ENCODE results near the gene SGK1. TPM values are rescaled to one million over a fixed set of nuclear protein-coding genes. Genes with fewer than 3 reads are reported as not detected.
"Not testable (repeated sequence)": the region's sequence is repeated elsewhere in the genome, so short reads cannot be mapped to it uniquely, and the experiment has no call there.

The SGK1 gene
- total RNA-seq, 2 experiments from 2014 or later = 13.1 to 13.5 TPM

DNA sequence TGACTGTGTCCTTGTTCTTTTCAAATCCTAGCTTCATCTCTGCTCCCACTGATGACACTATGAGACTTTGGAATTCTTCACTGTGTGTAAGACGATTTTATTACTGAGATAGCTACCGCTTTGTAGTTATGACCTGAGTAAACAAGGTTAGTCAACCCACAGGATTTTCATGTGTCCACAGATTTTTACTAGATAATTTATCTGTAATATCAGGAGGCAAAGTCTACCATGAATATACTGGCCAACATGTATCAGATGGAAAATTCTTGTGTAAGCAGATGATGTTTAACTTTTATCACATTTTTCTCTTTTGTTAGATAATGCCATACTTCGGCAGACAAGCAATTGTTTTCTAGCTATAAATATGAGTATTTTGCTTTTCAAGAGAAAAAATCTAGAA lies 119.8 kb downstream of the SGK1 start:
- Mint-ChIP-seq H3K36me3 (ENCODE audit: low read depth) (no peaks in the 10 kb centered on the region), H3K4me3 (no peak overlapping the region), H3K9me3 (ENCODE audit: low read depth) (peaks cover 2% of the 10 kb centered on the region), H3K4me1 (peaks cover 7% of the 10 kb centered on the region), H3K27me3 (no peaks in the 10 kb centered on the region), H3K27ac (no peak overlapping the region)
- ATAC-seq = no peak
- ChIA-PET CTCF (interaction anchor here (0.6 to 1.3 kb wide), 5 partner anchors 15 to 995 kb away, joined by 3 read pairs; no protein-coding TSS in a partner anchor), POLR2A (interaction anchor here (0.6 kb wide), 1 partner anchor 9 kb away, joined by 3 read pairs; no protein-coding TSS in a partner anchor)
- intact Hi-C loops (cut with DNase I, micrococcal nuclease) = no loop called here
- DNase-seq = no peak

DNA sequence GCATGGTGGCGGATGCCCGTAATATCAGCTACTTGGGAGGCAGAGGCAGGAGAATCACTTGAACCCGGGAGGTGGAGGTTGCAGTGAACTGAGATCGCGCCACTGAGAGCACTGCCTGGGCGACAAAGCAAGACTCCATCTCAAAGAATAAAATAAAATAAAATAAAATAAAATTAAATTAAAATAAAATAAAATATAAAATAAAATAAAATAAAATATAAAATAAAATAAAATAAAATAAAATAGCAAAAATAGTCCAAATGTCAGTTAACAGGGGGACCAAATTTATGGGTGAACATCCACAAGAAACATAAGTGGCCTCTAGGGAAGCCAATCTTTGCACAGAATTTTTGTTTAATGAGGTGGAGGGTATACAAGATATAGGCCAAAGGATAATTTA lies 120.2 kb downstream of the SGK1 start:
- ATAC-seq; H3K27me3 Mint-ChIP-seq; H3K36me3 Mint-ChIP-seq (ENCODE audit: low read depth); intact Hi-C loops (cut with DNase I, micrococcal nuclease); POLR2A ChIA-PET; H3K4me3 Mint-ChIP-seq; H3K4me1 Mint-ChIP-seq; H3K27ac Mint-ChIP-seq; H3K9me3 Mint-ChIP-seq (ENCODE audit: low read depth); DNase-seq: not testable (repeated sequence)
- CTCF ChIA-PET = interaction anchor here (1.3 kb wide), 1 partner anchor 18 kb away, joined by 3 read pairs; no protein-coding TSS in a partner anchor

DNA sequence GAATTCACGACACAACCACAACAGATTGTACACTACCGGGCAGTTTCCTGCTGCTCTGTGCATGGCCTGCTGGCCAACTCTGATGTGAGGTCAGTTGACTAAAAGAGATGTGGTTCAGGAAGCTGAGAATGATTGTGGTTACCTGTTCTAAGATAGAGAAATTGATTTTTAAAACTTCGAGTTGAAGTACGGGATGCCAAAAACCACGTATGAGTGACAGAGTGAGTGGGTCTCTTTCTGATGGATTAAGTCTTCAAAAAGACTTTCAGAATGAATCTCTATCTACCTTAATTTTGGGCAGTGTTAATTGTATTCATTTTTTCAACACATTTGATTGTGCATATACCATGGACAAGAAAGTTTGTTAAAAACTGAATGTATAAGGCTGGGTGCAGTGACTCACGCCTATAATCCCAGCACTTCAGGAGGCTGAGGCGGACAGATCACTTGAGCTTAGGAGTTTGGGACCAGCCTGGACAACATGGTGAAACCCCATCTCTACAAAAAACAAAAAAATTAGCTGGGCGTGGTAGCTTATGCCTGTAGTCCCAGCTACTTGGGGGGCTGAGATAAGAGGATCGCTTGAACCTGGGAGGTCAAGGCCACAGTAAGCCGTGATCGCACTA lies 121.2 kb downstream of the SGK1 start:
- ATAC-seq = peak; percentile 53
- Mint-ChIP-seq H3K9me3 (ENCODE audit: low read depth) (peaks cover 2% of the 10 kb centered on the region), H3K4me1 (peaks cover 7% of the 10 kb centered on the region), H3K36me3 (ENCODE audit: low read depth) (no peaks in the 10 kb centered on the region), H3K27ac (no peak overlapping the region), H3K27me3 (no peaks in the 10 kb centered on the region), H3K4me3 (no peak overlapping the region)
- ChIA-PET CTCF (interaction anchor here (0.9 kb wide), 1 partner anchor 73 kb away, joined by 3 read pairs; no protein-coding TSS in a partner anchor), POLR2A (no interaction called here)
- DNase-seq = no peak
- intact Hi-C loops (cut with DNase I, micrococcal nuclease) = no loop called here

DNA sequence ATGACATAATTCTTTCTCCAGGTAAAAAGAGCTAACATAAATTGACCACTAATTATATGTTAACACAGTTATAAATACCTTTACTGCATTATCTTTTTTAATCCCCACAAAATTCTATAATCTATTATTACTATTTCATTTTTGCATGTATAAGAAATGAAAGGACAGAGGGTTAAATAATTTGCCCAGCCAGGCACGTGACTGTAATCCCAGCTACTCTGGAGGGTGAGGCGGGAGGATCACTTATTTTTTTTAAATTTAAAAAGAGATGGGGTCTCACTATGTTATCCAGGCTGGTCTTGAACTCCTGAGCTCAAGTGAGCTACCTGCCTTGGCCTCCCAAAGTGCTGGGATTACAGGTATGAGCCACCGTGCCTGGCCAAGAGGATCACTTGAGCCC lies 121.9 kb downstream of the SGK1 start:
- Mint-ChIP-seq H3K27ac (no peak overlapping the region), H3K27me3 (no peaks in the 10 kb centered on the region), H3K9me3 (ENCODE audit: low read depth) (peaks cover 2% of the 10 kb centered on the region), H3K4me1 (peaks cover 7% of the 10 kb centered on the region), H3K4me3 (no peak overlapping the region), H3K36me3 (ENCODE audit: low read depth) (no peaks in the 10 kb centered on the region)
- ATAC-seq (no peak), DNase-seq (no peak)
- POLR2A ChIA-PET = no interaction called here
- CTCF ChIA-PET = interaction anchor here (1.1 to 2.9 kb wide), 3 partner anchors 17 to 269 kb away, joined by 3 to 14 read pairs (median 6); no protein-coding TSS in a partner anchor
- intact Hi-C loops (cut with DNase I, micrococcal nuclease) = no loop called here

DNA sequence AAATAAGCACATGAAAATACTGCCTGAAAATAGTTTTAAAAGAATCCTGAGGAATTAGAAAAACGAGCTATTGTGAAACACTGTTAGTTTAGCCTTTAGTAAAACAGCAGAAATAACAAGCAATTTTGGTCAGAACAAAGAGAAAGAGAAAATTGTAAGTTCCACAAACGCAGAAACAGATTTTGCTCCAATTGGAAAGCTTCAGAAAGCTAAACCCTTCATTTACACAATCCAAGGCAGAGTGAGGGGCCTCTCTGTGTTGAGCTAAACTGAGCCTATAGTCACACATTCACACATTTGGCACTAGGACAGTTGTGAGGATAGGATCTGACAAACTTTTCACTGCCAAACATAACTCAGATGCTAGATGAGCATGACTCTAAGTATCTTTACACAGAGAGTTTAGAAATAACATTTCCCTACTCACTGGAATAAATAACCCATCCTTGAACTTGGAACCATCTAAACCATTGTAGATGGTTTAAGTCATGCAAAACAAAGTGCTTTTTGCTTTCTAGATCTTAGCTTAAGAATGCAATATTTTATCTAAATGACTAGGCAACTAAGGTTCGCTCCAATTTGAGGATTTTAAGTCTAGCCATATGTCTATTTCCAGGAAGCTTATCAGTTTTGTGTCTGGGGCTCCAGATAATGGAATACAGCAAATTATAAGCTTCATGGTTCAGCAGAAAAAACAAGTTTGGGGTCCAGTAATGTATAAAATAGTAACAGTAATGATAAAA lies 122.6 kb downstream of the SGK1 start:
- Mint-ChIP-seq H3K9me3 (ENCODE audit: low read depth) (peaks cover 2% of the 10 kb centered on the region), H3K27me3 (no peaks in the 10 kb centered on the region), H3K4me3 (no peak overlapping the region), H3K4me1 (peaks cover 7% of the 10 kb centered on the region), H3K27ac (no peak overlapping the region), H3K36me3 (ENCODE audit: low read depth) (no peaks in the 10 kb centered on the region)
- intact Hi-C loops (cut with DNase I, micrococcal nuclease) = no loop called here
- ChIA-PET POLR2A (no interaction called here), CTCF (interaction anchor here (1.1 to 2.9 kb wide), 4 partner anchors 17 to 270 kb away, joined by 3 to 14 read pairs (median 4); no protein-coding TSS in a partner anchor)
- DNase-seq = no peak
- ATAC-seq = no peak

DNA sequence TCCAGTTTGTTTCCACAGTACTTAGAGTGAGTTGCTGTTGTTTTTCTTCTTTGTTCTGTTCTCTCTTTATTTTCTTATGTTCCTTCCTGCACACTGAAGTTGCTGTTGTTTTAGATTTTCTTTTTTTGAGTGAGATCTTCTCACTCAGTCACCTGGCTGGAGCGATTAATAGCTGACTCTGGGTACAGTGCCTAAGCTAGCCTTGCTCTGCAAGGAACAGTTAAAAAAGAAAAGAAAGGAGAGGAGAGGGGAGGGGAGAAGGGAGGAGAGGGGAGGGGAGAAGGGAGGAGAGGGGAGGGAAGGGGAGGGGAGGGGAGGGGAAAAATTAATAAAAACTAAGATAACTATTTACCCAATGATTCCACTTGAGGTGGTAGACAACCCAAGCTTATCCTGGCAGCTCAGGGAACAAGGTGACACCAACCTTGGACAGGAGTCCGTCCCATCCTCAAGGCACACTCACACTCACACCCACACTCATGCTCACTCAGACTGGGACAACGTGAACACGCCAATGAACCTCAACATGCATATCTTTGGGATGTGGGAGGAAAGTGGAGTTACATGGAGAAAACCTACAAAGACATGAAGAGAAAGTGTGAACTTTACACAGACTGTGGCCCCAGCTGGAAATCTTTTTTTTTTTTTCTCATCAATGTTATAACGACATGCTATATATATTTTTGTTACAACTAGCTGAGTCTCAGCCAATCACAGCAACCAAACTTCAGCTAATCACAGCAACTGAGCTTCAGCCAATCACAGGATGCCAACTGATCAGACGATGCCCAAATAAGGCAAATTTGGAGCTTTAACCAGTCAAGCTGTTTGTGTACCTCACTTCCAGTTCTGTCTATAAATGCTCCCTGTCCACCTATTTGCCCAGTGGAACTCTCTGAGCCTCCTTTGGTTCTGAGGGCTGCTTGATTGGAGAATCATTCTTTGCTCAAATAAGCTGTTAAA lies 124.1 kb downstream of the SGK1 start:
- ATAC-seq = no peak
- POLR2A ChIA-PET = no interaction called here

DNA sequence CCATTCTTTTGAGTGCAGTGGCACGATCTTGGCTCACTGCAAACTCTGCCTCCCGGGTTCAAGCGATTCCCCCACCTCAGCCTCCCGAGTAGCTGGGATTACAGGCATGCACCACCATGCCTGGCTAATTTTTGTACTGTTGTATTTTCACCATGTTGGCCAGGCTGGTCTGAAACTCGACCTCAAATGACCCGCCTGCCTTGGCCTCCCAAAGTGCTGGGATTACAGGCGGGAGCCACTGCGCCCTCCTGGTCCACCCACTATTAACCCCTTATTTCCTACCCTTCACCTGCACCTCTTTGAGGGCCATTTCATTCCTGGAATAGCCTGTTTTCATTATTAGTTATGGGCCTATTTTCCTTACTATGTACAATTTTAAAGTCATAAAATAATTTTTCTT lies 125.3 kb downstream of the SGK1 start:
- H3K27me3 Mint-ChIP-seq; H3K9me3 Mint-ChIP-seq (ENCODE audit: low read depth); H3K27ac Mint-ChIP-seq; DNase-seq; intact Hi-C loops (cut with DNase I, micrococcal nuclease); H3K4me3 Mint-ChIP-seq; ATAC-seq; H3K4me1 Mint-ChIP-seq; H3K36me3 Mint-ChIP-seq (ENCODE audit: low read depth); POLR2A ChIA-PET: not testable (repeated sequence)
- CTCF ChIA-PET = interaction anchor here (0.6 kb wide), 1 partner anchor 356 kb away, joined by 3 read pairs; no protein-coding TSS in a partner anchor

More for the DNA sequence above, 124.1 kb downstream of the SGK1 start:
- no peak overlapping the region for H3K4me3 Mint-ChIP-seq
- no peaks in the 10 kb centered on the region for H3K27me3 Mint-ChIP-seq
- DNase-seq = no peak
- no peak overlapping the region for H3K27ac Mint-ChIP-seq
- CTCF ChIA-PET = interaction anchor here (0.6 to 2.9 kb wide), 4 partner anchors 16 to 969 kb away, joined by 3 to 14 read pairs (median 3); no protein-coding TSS in a partner anchor
- H3K36me3 Mint-ChIP-seq (ENCODE audit: low read depth) = no peaks in the 10 kb centered on the region
- H3K9me3 Mint-ChIP-seq (ENCODE audit: low read depth) = peaks cover 2% of the 10 kb centered on the region
- intact Hi-C loops (cut with DNase I, micrococcal nuclease) = no loop called here
- H3K4me1 Mint-ChIP-seq = peaks cover 4% of the 10 kb centered on the region

DNA sequence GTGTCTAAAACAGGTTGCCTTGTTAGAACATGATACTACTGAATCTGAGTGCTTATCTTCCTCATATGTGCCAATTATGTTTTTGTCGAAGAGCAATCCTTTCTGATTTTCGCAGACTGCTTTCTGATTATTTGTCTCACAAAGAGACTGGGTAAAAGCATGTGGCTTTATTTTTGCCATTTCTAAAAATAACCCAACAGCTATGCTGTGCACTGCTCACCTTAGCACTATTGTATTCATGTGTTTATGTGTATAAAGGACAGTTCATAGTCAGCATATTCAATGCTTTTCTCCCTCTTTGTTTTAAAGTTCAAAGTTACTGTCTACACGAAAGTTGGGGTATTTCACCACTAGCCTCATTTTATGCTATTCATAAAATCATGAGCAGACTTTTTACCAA lies 127.0 kb downstream of the SGK1 start:
- no peak for ATAC-seq
- ChIA-PET POLR2A (no interaction called here), CTCF (interaction anchor here (1.6 kb wide), 1 partner anchor 12 kb away, joined by 8 read pairs; no protein-coding TSS in a partner anchor)
- no peaks in the 10 kb centered on the region for H3K4me1 Mint-ChIP-seq
- H3K27ac Mint-ChIP-seq = no peak overlapping the region
- no peak overlapping the region for H3K4me3 Mint-ChIP-seq
- no peaks in the 10 kb centered on the region for H3K36me3 Mint-ChIP-seq (ENCODE audit: low read depth)
- no peak for DNase-seq
- H3K9me3 Mint-ChIP-seq (ENCODE audit: low read depth) = no peaks in the 10 kb centered on the region
- H3K27me3 Mint-ChIP-seq = no peaks in the 10 kb centered on the region
- intact Hi-C loops (cut with DNase I, micrococcal nuclease) = no loop called here

DNA sequence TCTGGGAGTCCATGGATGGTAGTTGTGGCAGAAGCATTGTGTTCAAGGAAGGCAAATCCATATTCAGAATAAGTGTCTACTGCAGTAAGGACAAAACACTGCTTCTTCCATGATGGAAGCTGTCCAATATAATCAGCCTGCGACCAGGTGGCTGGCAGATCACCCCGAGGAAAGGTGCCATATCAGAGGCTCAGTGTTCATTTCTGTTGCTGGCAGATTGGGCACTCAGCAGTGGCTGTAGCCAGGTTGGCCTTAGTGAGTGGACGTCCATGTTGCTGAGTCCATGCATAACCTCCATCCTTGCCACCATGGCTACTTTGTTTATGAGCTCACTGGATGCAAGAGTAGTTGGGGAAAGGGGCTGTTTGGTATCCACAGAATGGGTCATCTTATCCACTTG lies 130.2 kb downstream of the SGK1 start:
- POLR2A ChIA-PET = no interaction called here
- Mint-ChIP-seq H3K27ac (no peak overlapping the region), H3K4me3 (no peak overlapping the region), H3K4me1 (no peaks in the 10 kb centered on the region), H3K36me3 (ENCODE audit: low read depth) (no peaks in the 10 kb centered on the region), H3K9me3 (ENCODE audit: low read depth) (no peaks in the 10 kb centered on the region), H3K27me3 (no peaks in the 10 kb centered on the region)
- ATAC-seq (no peak), DNase-seq (no peak)
- CTCF ChIA-PET = interaction anchor here (0.8 kb wide), 1 partner anchor 20 kb away, joined by 4 read pairs; no protein-coding TSS in a partner anchor
- intact Hi-C loops (cut with DNase I, micrococcal nuclease) = no loop called here

DNA sequence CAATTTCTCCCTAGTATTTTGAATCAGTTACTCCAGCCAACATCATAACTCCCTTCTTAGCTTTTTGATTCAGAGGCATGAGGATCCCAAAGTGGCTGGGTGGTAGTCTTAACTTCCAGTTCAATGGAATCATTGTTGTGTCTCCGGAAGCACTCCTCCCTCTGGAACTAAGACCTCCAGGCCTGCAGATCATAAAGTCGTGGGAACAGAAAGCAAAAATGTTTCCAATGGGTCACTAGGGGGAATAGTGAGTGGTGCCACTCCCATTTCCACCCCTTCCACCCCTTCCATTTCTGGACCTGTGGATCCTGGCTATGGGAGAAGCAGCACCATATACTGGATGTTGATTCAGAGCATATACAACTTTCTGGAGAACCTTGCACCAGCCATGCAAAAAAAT lies 130.8 kb downstream of the SGK1 start:
- no peaks in the 10 kb centered on the region for H3K27me3 Mint-ChIP-seq
- POLR2A ChIA-PET = no interaction called here

DNA sequence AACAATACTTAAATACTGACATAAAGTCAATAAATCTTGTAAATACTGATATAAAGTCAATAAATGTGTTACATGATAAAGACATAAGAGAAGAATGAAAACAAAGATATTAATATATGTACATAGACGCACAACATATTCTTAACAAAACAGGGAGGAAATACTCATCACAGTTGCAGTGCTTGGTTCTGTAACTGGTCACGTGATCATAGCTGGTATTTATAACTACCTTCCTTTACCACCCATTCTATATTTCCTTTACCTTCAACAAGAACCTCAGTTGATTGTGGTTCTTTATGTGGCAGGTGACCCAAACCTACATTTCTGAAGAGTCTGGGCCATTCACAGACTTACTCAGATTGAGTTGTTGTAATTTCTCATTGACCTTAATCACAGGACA lies 131.6 kb downstream of the SGK1 start:
- H3K9me3 Mint-ChIP-seq (ENCODE audit: low read depth) = no peaks in the 10 kb centered on the region
- no peak overlapping the region for H3K4me3 Mint-ChIP-seq
- DNase-seq (no peak), ATAC-seq (no peak)
- H3K4me1 Mint-ChIP-seq = no peaks in the 10 kb centered on the region
- POLR2A ChIA-PET = no interaction called here
- no peaks in the 10 kb centered on the region for H3K36me3 Mint-ChIP-seq (ENCODE audit: low read depth)
- H3K27me3 Mint-ChIP-seq = no peaks in the 10 kb centered on the region
- no peak overlapping the region for H3K27ac Mint-ChIP-seq
- intact Hi-C loops (cut with DNase I, micrococcal nuclease) = no loop called here
- CTCF ChIA-PET = no interaction called here

More for the DNA sequence above, 130.8 kb downstream of the SGK1 start:
- no peak overlapping the region for H3K4me3 Mint-ChIP-seq
- no peaks in the 10 kb centered on the region for H3K4me1 Mint-ChIP-seq
- H3K9me3 Mint-ChIP-seq (ENCODE audit: low read depth) = no peaks in the 10 kb centered on the region
- CTCF ChIA-PET = no interaction called here
- no peaks in the 10 kb centered on the region for H3K36me3 Mint-ChIP-seq (ENCODE audit: low read depth)
- DNase-seq (no peak), ATAC-seq (no peak)
- H3K27ac Mint-ChIP-seq = no peak overlapping the region
- intact Hi-C loops (cut with DNase I, micrococcal nuclease) = no loop called here
